Measurements from ENCODE around the gene PSMB10.

The PSMB10 gene

DNA sequence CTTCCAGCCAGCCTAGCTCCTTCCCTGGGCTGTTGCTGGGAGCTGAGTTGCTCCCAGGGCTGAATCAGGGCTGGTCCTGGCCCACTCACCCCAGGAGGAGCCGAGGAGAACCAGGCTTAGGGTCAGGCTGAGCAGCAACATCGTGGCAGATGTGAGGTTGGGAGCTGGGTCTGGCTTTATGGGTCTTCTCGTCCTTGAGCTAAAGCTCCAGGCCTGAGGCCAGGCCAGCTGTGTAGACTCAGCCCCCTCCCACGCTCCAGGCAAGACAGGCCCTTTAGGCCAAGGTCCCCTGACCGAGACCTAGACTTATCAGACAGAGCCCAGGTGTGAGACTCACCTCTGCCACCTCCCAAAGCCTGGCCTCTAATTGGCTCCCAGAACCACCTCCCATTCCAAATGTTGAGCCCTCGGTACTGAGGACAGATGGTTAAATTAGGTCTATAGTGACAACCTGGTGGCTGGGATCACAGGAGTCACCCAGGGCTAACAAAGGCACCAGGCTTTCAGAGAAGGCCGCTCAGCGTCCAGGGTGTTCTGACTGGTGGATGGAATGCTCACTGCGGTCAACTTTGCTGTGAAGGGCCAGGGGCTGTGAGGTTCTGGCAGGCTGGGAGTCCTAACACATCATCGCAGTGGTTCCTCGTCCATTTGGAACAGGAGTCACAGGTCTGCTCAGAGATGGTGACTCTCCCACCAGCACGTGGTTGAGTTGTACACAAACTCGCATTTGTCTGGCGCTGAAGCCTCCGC is 4.8 kb downstream of the PSMB10 start, which contains the start of gene CTRL:
CTRL (minus strand) TSS at position 151 of the 750 bp plus-strand sequence; CDS start at position 141, 10 bp downstream.
- CTCF ChIA-PET = interaction anchor here (0.7 to 1.5 kb wide), 2 partner anchors 29 to 115 kb away, joined by 3 to 9 read pairs; no protein-coding TSS in a partner anchor
- DNase-seq (ENCODE audit: low spot score) = no peak
- H3K27ac ChIP-seq = peak within 1 kb of the TSS; percentile 17
- TF ChIP-seq, protein P1, sequence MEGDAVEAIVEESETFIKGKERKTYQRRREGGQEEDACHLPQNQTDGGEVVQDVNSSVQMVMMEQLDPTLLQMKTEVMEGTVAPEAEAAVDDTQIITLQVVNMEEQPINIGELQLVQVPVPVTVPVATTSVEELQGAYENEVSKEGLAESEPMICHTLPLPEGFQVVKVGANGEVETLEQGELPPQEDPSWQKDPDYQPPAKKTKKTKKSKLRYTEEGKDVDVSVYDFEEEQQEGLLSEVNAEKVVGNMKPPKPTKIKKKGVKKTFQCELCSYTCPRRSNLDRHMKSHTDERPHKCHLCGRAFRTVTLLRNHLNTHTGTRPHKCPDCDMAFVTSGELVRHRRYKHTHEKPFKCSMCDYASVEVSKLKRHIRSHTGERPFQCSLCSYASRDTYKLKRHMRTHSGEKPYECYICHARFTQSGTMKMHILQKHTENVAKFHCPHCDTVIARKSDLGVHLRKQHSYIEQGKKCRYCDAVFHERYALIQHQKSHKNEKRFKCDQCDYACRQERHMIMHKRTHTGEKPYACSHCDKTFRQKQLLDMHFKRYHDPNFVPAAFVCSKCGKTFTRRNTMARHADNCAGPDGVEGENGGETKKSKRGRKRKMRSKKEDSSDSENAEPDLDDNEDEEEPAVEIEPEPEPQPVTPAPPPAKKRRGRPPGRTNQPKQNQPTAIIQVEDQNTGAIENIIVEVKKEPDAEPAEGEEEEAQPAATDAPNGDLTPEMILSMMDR (conservative IDR thresholded peaks at IDR 0.05; ENCODE audit: low read depth) = no peak
- POLR2A ChIA-PET (ENCODE audit: low non-redundant PET) = no interaction called here

- CTCF ChIA-PET = interaction anchor here (1.5 kb wide), 1 partner anchor 114 kb away, joined by 9 read pairs; no protein-coding TSS in a partner anchor
- TF ChIP-seq, protein P1 (conservative IDR thresholded peaks at IDR 0.05; ENCODE audit: low read depth) = no peak
- no peak for DNase-seq (ENCODE audit: low spot score)
- POLR2A ChIA-PET (ENCODE audit: low non-redundant PET) = no interaction called here
- peak overlapping the region; percentile 17 for H3K27ac ChIP-seq
Measured at GRCh38 chr16:67930678-67931211, 5.9 kb downstream of the PSMB10 start.

- DNase-seq (ENCODE audit: low spot score) = no peak
- no peak overlapping the region for H3K27ac ChIP-seq
- TF ChIP-seq, protein P1 (conservative IDR thresholded peaks at IDR 0.05; ENCODE audit: low read depth) = no peak
- CTCF ChIA-PET = interaction anchor here (1.5 kb wide), 1 partner anchor 114 kb away, joined by 9 read pairs; no protein-coding TSS in a partner anchor
- POLR2A ChIA-PET (ENCODE audit: low non-redundant PET) = no interaction called here
Measured at GRCh38 chr16:67930191-67930590, 6.5 kb downstream of the PSMB10 start.

DNA sequence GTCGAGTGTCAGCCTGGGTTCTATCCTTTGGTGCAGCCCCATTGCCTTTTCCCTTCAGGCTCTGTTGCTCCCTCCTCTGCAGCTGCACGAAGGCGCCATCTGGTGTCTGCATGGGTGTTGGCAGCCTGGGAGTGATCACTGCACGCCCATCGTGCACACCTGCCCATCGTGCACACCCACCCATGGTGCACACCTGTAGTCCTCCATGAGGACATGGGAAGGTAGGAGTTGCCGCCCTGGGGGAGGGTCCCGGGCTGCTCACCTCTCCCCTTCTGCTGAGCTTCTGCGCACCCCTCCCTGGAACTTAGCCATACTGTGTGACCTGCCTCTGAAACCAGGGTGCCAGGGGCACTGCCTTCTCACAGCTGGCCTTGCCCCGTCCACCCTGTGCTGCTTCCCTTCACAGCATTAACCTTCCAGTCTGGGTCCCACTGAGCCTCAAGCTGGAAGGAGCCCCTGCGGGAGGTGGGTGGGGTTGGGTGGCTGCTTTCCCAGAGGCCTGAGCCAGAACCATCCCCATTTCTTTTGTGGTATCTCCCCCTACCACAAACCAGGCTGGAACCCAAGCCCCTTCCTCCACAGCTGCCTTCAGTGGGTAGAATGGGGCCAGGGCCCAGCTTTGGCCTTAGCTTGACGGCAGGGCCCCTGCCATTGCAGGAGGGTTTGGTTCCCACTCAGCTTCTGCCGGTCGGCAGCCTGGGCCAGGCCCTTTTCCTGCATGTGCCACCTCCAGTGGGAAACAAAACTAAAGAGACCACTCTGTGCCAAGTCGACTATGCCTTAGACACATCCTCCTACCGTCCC is 7.9 kb downstream of the PSMB10 start:
- CTCF ChIA-PET = interaction anchor here (0.5 to 3.3 kb wide), 17 partner anchors 11 to 408 kb away, joined by 3 to 19 read pairs (median 3); partner anchors contain the start of gene NRN1L
- POLR2A ChIA-PET (ENCODE audit: low non-redundant PET) = no interaction called here
- TF ChIP-seq, protein P1 (conservative IDR thresholded peaks at IDR 0.05; ENCODE audit: low read depth) = peak; percentile 92
- peak overlapping the region; percentile 9; the same call in 1 of the 2 replicates for H3K27ac ChIP-seq
- DNase-seq (ENCODE audit: low spot score) = peak; percentile 77

- POLR2A ChIA-PET (ENCODE audit: low non-redundant PET) = no interaction called here
- TF ChIP-seq, protein P1 (conservative IDR thresholded peaks at IDR 0.05; ENCODE audit: low read depth) = no peak
- peak overlapping the region; percentile 73; the same call in 1 of the 2 replicates for H3K27ac ChIP-seq
- CTCF ChIA-PET = interaction anchor here (0.5 to 3.3 kb wide), 14 partner anchors 10 to 407 kb away, joined by 3 to 19 read pairs (median 3); partner anchors contain the start of gene NRN1L
- no peak for DNase-seq (ENCODE audit: low spot score)
Measured at GRCh38 chr16:67928147-67928546, 8.5 kb downstream of the PSMB10 start.
